WI38 (cell line): ENCODE measurements around the gene RNF4.

Experiments used
- H3K4me3 ChIP-seq: 2 replicates; pipeline ENCODE4 v1.5.1; 2011; ENCODE audit warnings: low read depth, mild to moderate bottlenecking, control low read depth, low read length
- CTCF ChIP-seq: IDR thresholded peaks from 2 replicates; pipeline ENCODE4 v1.5.1; 2012; ENCODE audit warnings: low read depth, mild to moderate bottlenecking, control low read depth, low read length

Gene RNF4

GRCh38 chr4:2497931-2498330 lies 29.0 kb downstream of the RNF4 start:
- no peak overlapping the region for H3K4me3 ChIP-seq

DNA sequence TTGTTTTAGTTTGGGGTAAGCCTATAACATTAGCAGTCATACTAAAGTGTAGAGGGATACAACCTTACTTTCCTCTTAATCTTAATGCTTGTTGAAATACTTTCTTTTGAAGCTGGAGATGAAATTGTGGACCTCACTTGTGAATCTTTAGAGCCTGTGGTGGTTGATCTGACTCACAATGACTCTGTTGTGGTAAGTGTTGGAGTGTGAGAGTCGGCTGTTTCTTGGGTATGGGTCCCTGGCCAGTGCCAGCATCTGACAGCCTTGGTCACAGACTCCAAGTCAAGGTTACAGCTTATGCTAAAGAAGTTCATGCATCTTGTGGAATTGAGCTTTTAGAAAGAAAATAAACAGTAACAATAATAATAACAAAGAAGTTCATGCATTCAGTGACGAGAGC lies 31.6 kb downstream of the RNF4 start:
- no peak overlapping the region for H3K4me3 ChIP-seq
- no peak for TF ChIP-seq CTCF

More at GRCh38 chr4:2497931-2498330, 29.0 kb downstream of the RNF4 start:
- no peak for TF ChIP-seq CTCF

- no peak overlapping the region for H3K4me3 ChIP-seq
- TF ChIP-seq CTCF: no peak
These were observed 32.2 kb downstream of the RNF4 start for GRCh38 chr4:2501034-2501594.

- TF ChIP-seq CTCF: no peak
- no peak overlapping the region for H3K4me3 ChIP-seq
These were observed 34.9 kb downstream of the RNF4 start for GRCh38 chr4:2503809-2504208.

GRCh38 chr4:2507259-2507658 lies 38.4 kb downstream of the RNF4 start:
- no peak for TF ChIP-seq CTCF

GRCh38 chr4:2507855-2508254 lies 38.9 kb downstream of the RNF4 start:
- H3K4me3 ChIP-seq: no peak overlapping the region
- TF ChIP-seq CTCF: no peak

More at GRCh38 chr4:2507259-2507658, 38.4 kb downstream of the RNF4 start:
- H3K4me3 ChIP-seq: no peak overlapping the region

GRCh38 chr4:2510351-2511259 lies 41.7 kb downstream of the RNF4 start:
- H3K4me3 ChIP-seq: no peak overlapping the region
- no peak for TF ChIP-seq CTCF
